LNCAP (cell line): Measurements from ENCODE around the gene TNFSF13B.

Source experiments
- CTCF ChIP-seq: fragments of 450-650 bp; IDR thresholded peaks from 2 replicates; pipeline ENCODE4 v1.5.1; 2017; ENCODE audit warnings: mild to moderate bottlenecking

TNFSF13B gene

GRCh38 chr13:108315991-108316390 lies 46.5 kb downstream of the TNFSF13B start:
- no peak for TF ChIP-seq CTCF

- TF ChIP-seq CTCF = no peak
Observed at GRCh38 chr13:108316413-108316812, 46.9 kb downstream of the TNFSF13B start.

- TF ChIP-seq CTCF = peak; percentile 67
Observed at GRCh38 chr13:108322206-108322824, 52.8 kb downstream of the TNFSF13B start.

GRCh38 chr13:108323031-108323430 lies 53.5 kb downstream of the TNFSF13B start:
- no peak for TF ChIP-seq CTCF

- no peak for TF ChIP-seq CTCF
Observed at GRCh38 chr13:108325863-108326262, 56.3 kb downstream of the TNFSF13B start.

- TF ChIP-seq CTCF = no peak
Observed at GRCh38 chr13:108326309-108326708, 56.8 kb downstream of the TNFSF13B start.

GRCh38 chr13:108328848-108329247 lies 59.3 kb downstream of the TNFSF13B start:
- TF ChIP-seq CTCF = no peak

- no peak for TF ChIP-seq CTCF
Observed at GRCh38 chr13:108332791-108333190, 63.3 kb downstream of the TNFSF13B start.
